CMK (cell line): Measurements from ENCODE around the gene MLEC.

Experiments used
- DNase-seq: peaks from one replicate; pipeline ENCODE4 v3.0.0-alpha.2; 2010; ENCODE audit warnings: low read depth

Gene MLEC

GRCh38 chr12:120748242-120748641 lies 61.3 kb downstream of the MLEC start:
- no peak for DNase-seq

- no peak for DNase-seq
These were observed 62.3 kb downstream of the MLEC start for GRCh38 chr12:120749256-120749655.

- DNase-seq: no peak
These were observed 63.9 kb downstream of the MLEC start for GRCh38 chr12:120750806-120751205.

- no peak for DNase-seq
These were observed 64.4 kb downstream of the MLEC start for GRCh38 chr12:120751389-120751788.
